Measurements from ENCODE around the gene DKK2. TPM values are rescaled to one million over a fixed set of nuclear protein-coding genes. Genes with fewer than 3 reads are reported as not detected.

Gene DKK2, protein sequence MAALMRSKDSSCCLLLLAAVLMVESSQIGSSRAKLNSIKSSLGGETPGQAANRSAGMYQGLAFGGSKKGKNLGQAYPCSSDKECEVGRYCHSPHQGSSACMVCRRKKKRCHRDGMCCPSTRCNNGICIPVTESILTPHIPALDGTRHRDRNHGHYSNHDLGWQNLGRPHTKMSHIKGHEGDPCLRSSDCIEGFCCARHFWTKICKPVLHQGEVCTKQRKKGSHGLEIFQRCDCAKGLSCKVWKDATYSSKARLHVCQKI
- 0.09 and 0.24 TPM in 2 replicates for total RNA-seq
- 0.14 and 0.19 TPM in 2 replicates for polyA plus RNA-seq
- polyA plus RNA-seq (2011; cell fraction: cytosol; rRNA removed): 0.10 TPM in 2 replicates
- polyA plus RNA-seq (2011; cell fraction: nucleus; rRNA removed): 0.09 and 0.53 TPM in 2 replicates
- polyA plus RNA-seq (2012): not detected in 2 replicates
- polyA minus RNA-seq: 0.32 TPM in 1 of 2 replicates, not detected in the other
- polyA minus RNA-seq (2011; cell fraction: cytosol; rRNA and poly(A)+ RNA removed): not detected
- polyA minus RNA-seq (2011; cell fraction: nucleus; rRNA and poly(A)+ RNA removed): 0.43 TPM in 1 of 2 replicates, not detected in the other
- Bru-seq, nascent RNA: percentile 17 among the genes with signal in this experiment
- BruChase-seq, experiment 1, labeled RNA remaining after a 6-hour chase: percentile 18 among the genes with signal in this experiment
- percentile 21 among the genes with signal in this experiment for BruChase-seq, experiment 2, labeled RNA remaining after a 2-hour chase
- long read RNA-seq: 0 reads

DNA sequence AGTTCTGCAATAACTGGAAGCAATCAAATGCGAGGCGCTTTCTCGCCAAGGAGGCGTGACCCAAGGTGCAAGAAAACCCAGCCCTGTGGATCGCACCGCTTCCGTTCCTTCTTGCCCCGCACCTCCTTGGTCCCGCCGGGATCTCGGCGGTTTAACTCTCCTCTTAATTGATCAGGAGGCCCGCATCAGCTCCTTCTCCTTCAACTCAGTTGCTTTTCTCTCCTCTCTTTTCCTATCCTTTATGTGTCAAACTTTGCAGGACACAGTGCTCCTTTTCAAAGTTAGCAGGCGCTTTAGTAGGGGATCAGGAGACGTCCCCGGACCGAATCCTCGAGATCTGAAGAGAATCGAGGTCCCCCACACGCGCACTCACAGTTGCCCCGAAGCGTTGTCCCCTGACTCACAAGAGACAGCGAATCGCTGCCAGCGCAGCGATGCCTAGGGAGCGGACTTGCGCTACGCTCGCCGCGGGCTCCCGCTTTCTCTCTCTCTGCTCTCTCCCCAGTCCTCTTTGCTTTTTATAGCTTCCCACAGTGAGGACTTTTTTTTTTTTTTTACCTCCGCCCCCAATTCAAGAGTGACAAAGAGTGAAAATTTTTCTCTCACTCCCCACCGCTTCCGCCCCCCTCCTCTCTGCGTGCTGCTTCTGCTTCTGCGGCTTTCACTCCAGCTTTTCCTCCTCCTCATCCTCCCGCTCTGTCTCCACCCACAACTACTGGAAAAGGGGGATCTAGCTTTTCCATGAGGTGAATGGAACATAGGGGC is at the start of gene DKK2:
Gene DKK2 (minus strand): TSS at position 495 of the 765 bp plus-strand sequence. CDS start 722 bp downstream, outside the sequence.
- Histone ChIP-seq H3K27ac (ENCODE audit: insufficient read depth, low read depth, low read length) (no peak within 1 kb of the TSS), H3K79me2 (ENCODE audit: control insufficient read depth, insufficient read depth, low read length) (no peaks in the 10 kb centered on the region), H3K4me3 (replicated peaks in 1 of 3; ENCODE audit: insufficient read depth in 1 of 3, low read depth in 1 of 3, low read length in 3 of 3) (peak within 1 kb of the TSS; percentile 29 to 84 (median 62)), H4K20me1 (replicated peaks; ENCODE audit: control insufficient read depth, extremely low read depth, insufficient read depth, low read length) (no peaks in the 10 kb centered on the region), H3K9me1 (replicated peaks; ENCODE audit: control insufficient read depth, extremely low read depth, insufficient read depth, low read length) (no peaks in the 10 kb centered on the region), H3K4me1 (ENCODE audit: control insufficient read depth, extremely low read depth, insufficient read depth, low read length) (peaks cover 34% of the 10 kb centered on the region), H3K36me3 (ENCODE audit: control insufficient read depth in 2 of 2, extremely low read depth in 1 of 2, insufficient read depth in 2 of 2, low read length in 2 of 2) (no peaks in the 10 kb centered on the region), H3K27me3 (ENCODE audit: control insufficient read depth in 2 of 2, insufficient read depth in 2 of 2, low read length in 2 of 2) (peaks cover 17 to 19% of the 10 kb centered on the region in 2 experiments), H3K9ac (replicated peaks; ENCODE audit: extremely low read depth, insufficient read depth, low read length) (no peak within 1 kb of the TSS), H3K9me3 (replicated peaks; ENCODE audit: control insufficient read depth, insufficient read depth, low read length) (no peaks in the 10 kb centered on the region), H2AFZ (ENCODE audit: low read depth, low read length) (peak within 1 kb of the TSS; percentile 90), H3K4me2 (ENCODE audit: insufficient read depth, low read length) (peak within 1 kb of the TSS; percentile 100)
- ChIA-PET CTCF (interaction anchor here (1.1 to 15.3 kb wide), 13 partner anchors 8 to 770 kb away, joined by 3 to 202 read pairs (median 6); no protein-coding TSS in a partner anchor), POLR2A (interaction anchor here (0.6 kb wide), 1 partner anchor 684 kb away, joined by 4 read pairs; no protein-coding TSS in a partner anchor)
- dilution Hi-C loops (cut with MboI; ENCODE audit: extremely low pct_ligation_motif_present, low sequenced_read_pairs) (no loop called here), intact Hi-C loops (cut with micrococcal nuclease) (loop anchor here (2.0 to 10.0 kb wide), 4 partner anchors 481 to 771 kb away; no protein-coding TSS in a partner anchor)
- FAIRE-seq: peak; percentile 54
- BruUV-seq (replicated peaks): no TSS peak
- TF ChIP-seq FOS (IDR thresholded peaks at IDR 0.05; ENCODE audit: borderline replicate concordance, insufficient read depth, low read length) (peak; percentile 39), EZH2 (IDR thresholded peaks at IDR 0.05; ENCODE audit: borderline replicate concordance, low read depth, low read length, severe bottlenecking) (no peak)
- peak; percentile 20 for DNase-seq (ENCODE audit: low read depth, low spot score)

- Histone ChIP-seq H3K27ac (ENCODE audit: insufficient read depth, low read depth, low read length) (no peak overlapping the region), H3K9me3 (replicated peaks; ENCODE audit: control insufficient read depth, insufficient read depth, low read length) (no peaks in the 10 kb centered on the region), H3K4me1 (ENCODE audit: control insufficient read depth, extremely low read depth, insufficient read depth, low read length) (no peaks in the 10 kb centered on the region), H3K27me3 (ENCODE audit: control insufficient read depth in 2 of 2, insufficient read depth in 2 of 2, low read length in 2 of 2) (no peaks in the 10 kb centered on the region), H3K9ac (replicated peaks; ENCODE audit: extremely low read depth, insufficient read depth, low read length) (no peak overlapping the region), H3K9me1 (replicated peaks; ENCODE audit: control insufficient read depth, extremely low read depth, insufficient read depth, low read length) (no peaks in the 10 kb centered on the region), H3K4me2 (ENCODE audit: insufficient read depth, low read length) (no peak overlapping the region), H3K4me3 (replicated peaks in 1 of 3; ENCODE audit: insufficient read depth in 1 of 3, low read depth in 1 of 3, low read length in 3 of 3) (no peak overlapping the region), H3K36me3 (ENCODE audit: control insufficient read depth in 2 of 2, extremely low read depth in 1 of 2, insufficient read depth in 2 of 2, low read length in 2 of 2) (no peaks in the 10 kb centered on the region), H3K79me2 (ENCODE audit: control insufficient read depth, insufficient read depth, low read length) (no peaks in the 10 kb centered on the region), H2AFZ (ENCODE audit: low read depth, low read length) (no peak overlapping the region), H4K20me1 (replicated peaks; ENCODE audit: control insufficient read depth, extremely low read depth, insufficient read depth, low read length) (no peaks in the 10 kb centered on the region)
- intact Hi-C loops (cut with micrococcal nuclease): no loop called here
- no TSS peak for BruUV-seq (replicated peaks)
- no peak for FAIRE-seq
- TF ChIP-seq POLR2A (IDR thresholded peaks at IDR 0.05; ENCODE audit: low read depth, low read length) (no peak), FOS (IDR thresholded peaks at IDR 0.05; ENCODE audit: borderline replicate concordance, insufficient read depth, low read length) (no peak), GATA2 (IDR thresholded peaks at IDR 0.05; ENCODE audit: insufficient read depth, insufficient read length, low read depth, low read length) (no peak)
- TF ChIP-seq, protein P1, sequence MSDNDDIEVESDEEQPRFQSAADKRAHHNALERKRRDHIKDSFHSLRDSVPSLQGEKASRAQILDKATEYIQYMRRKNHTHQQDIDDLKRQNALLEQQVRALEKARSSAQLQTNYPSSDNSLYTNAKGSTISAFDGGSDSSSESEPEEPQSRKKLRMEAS (IDR thresholded peaks at IDR 0.05; ENCODE audit: insufficient read depth, insufficient read length): no peak
- no peak for DNase-seq (ENCODE audit: low read depth, low spot score)
- POLR2A ChIA-PET: no interaction called here
- CTCF ChIA-PET: no interaction called here
- dilution Hi-C loops (cut with MboI; ENCODE audit: extremely low pct_ligation_motif_present, low sequenced_read_pairs): no loop called here
Observed at GRCh38 chr4:107077192-107077591, 41.1 kb upstream of the DKK2 start.
